Right forelimb (tissue), 1 donor: ENCODE measurements around the gene OLIG3.

ENCODE experiments used
- DNase-seq: peaks from one replicate; pipeline ENCODE4 v3.0.0-alpha.2; 2018

The OLIG3 gene

DNA sequence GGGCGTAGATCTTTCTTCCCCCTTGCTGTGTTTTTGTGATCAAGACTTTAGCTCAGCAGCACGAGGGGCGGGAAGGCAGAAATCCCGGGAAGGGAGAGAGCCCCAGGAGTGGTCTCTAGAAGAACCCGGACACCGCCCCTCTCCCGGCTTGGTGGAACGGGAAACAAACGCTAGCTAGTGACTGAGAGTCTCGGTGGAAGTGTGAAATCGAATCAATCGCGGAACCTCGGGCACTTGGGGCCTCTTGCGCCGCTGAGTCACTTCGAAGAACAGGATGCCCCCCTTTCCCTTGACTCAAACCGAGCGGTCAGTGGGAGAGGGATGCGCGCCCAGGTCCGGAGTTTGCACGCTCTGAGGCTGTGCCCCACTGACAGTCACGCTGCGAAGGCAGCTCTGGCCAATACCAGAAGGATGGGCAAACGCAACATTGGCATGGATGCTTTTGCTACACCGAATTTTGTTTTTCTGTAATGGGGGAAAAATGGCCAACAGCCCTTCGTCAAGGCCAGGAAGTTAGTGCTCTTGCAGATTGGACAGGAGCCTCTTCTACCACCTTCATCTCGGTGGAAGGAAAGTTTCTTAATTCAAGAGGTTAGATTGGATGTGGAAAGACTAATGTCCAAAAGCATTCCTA lies 1.6 kb upstream of the OLIG3 start:
- DNase-seq: peak; percentile 64

DNA sequence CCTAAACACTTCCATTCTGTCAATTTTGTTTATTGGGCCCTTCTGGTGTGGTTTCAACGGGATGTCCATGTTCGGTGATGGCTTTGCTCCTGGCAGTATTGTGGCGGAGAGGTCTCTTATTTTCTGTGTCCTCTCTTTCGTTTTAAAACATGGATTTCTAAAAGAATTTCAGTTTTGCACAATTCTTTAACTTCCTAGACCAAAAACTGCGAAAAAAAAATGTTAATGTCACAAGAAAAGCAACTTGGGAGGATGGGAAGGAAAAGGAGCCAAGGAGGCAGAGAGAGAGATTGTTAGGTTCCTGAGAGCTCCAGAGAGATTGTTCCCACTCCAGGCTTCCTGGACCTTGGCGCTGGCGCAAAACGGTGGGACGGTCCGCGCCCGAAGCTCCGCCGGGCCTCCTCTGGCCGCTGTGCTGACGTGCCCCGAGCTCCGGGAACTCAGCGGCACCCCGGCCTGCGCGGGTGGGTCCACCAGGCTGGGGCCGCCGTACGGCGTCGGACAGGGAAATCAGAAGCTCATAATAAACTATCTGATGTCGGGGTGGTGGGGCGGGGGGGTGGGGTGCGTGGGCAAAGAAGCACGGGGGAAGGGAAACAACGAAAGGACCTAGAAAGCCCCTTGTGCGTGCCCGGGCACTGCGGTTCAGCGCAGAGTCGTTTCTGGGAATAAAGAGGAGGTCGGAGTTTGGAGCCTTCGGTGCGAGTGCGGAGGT lies 951 bp upstream of the OLIG3 start:
- no peak for DNase-seq

DNA sequence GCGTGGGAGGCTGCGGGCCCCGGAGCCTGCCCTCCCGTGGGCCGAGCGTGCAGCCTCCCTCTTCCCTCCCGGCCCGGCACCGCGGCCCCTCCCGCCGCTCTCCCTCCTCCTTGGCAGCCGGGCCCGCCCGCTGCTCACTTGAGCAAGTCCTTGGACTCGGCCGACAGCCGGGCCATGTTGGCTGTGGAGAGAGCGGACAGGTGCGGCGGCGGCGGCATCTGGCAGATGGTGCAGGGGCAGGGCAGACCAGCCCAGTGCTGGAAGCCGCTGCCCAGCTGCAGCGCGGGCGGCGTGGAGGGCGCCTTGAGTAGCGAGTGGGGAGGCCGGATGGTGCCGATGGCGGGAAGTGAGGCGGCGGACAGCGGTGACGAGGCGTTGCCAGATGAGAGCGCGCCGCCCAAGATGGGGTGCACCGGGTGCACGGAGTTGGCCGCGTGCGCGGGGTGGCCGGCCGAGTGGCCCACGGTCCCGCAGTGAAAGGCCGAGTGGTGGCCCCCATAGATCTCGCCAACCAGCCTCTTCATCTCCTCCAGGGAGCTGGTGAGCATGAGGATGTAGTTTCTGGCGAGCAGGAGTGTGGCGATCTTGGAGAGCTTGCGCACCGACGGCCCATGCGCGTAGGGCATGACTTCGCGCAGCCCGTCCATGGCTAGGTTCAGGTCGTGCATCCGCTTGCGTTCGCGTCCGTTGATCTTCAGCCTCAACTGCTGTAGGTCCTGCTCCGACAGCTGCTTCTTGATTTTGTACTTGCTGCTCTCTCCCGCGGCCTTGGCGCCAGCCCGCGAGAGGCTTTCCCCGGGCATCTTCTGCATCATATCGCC lies 766 bp downstream of the OLIG3 start:
- DNase-seq: peak; percentile 56

DNA sequence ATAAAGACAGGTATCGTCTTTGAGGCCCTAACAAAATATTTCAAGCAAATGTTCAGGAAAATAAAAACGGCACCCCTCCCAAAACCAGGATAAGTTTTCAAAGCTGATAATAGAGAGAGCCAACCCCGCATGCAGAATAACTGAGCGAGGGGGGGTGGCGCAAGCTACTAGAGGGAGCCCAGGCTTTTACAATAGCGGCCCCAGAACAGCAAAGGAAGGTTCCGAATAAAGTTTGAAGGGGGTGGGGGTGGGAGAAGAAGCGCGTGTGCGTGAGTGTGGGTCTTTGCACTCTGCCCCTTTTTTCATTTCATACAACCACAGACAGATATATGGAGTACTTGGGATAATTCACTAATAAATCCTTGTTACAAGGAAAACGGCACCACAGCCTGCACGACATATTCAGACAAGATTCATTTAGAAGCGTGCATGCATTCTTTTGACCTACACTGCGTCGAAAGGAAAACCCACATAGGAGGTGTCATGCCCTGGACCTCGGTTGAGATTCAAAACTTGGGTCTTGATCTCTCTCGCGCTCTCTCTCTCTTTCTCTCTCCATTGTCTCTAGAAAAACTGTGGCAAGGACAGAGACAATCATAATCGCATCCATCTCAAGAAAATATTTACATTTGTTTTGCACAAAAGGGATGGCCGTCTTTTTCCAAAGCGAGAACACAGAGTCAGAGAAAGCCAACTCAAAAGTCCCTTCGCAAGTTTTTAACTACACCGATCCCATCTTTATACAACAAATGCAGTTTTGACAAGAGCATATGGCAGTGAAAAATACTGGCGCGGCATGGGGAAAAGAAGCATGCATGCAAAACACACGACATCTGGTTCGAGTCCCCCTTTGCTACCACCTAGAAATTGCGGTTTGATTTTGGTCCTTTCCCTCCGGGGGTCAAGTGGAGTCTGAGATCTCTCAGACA lies 1.6 kb downstream of the OLIG3 start:
- no peak for DNase-seq

DNA sequence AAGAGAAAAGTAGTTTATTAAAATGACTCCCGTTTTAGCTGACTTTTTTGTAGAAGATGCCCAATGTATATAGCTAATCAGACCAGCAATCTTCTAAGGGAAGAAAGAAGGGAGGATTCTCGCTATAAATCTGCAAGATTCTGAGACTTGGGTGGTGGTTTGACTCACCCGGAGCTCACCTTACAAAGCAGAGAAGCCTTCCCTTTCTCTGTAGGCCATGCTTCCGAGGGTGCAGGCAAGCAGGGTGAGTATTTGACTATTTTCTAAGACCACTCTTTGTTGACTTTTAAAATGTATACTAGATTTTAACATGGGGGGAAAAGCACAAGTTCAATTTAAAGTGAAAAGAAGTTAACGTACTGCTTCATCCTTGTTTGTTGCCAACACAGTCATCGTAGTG lies 2.7 kb downstream of the OLIG3 start:
- no peak for DNase-seq

DNA sequence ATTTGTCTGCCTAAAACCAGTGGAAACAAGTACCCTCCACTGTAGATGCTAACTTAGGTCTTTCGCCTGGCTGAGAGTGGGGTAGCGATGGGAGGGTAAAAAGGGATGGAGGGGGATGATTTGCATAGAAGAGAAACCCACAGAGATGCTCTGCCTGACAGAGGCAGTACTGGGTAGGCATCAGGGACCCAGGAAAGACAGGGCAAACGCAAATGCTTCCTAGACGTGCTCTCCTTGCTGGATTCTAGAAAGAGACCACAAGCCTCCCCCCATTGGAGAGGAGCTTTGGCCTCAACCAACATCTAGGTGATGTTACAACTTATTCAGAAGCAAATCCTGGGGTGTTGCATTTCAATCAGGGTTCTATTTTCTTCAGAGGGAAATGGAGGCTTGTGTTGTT lies 3.2 kb downstream of the OLIG3 start:
- no peak for DNase-seq

DNA sequence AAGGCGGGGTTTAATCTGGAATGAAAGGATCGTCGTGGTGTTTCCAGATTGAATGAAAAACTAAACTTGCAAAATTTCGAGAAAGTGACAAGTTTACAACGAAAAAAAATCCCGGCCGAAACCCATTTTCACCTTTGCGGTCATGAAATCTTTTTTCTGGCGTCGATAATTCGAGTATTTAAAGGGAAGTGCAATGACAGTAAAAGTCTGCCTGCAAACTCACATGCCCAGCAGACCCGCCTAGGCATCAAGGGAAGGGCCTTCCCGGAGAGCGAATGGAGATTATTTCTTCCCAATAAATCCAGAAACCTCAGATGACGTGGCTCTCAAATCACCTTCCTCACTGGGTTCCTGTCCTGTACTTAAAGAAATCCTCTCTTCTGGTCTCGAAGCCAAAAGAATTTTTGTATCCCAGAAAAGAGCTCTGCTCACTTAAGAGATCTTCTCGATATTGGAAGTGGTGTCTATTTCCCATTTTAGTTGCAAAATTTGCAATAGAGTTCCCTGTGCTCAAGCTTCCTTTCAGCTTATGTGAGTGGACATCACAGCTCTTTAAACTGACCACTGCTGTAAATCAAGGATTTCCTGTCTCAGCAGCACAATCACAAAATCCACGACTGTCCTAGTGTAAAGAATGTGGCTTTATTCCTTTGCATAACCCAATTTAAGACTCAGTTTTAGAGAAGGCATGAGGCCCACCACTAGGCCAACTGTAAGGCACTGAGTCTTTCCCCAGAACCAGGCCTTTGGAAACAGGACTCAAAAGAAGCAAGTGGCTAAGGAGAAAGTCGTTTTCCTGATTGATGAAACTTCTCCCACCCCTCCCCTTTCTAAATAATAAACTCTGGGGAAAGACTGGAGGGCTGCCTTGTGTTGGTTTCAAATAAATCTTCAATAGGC lies 3.9 kb downstream of the OLIG3 start:
- DNase-seq: no peak

DNA sequence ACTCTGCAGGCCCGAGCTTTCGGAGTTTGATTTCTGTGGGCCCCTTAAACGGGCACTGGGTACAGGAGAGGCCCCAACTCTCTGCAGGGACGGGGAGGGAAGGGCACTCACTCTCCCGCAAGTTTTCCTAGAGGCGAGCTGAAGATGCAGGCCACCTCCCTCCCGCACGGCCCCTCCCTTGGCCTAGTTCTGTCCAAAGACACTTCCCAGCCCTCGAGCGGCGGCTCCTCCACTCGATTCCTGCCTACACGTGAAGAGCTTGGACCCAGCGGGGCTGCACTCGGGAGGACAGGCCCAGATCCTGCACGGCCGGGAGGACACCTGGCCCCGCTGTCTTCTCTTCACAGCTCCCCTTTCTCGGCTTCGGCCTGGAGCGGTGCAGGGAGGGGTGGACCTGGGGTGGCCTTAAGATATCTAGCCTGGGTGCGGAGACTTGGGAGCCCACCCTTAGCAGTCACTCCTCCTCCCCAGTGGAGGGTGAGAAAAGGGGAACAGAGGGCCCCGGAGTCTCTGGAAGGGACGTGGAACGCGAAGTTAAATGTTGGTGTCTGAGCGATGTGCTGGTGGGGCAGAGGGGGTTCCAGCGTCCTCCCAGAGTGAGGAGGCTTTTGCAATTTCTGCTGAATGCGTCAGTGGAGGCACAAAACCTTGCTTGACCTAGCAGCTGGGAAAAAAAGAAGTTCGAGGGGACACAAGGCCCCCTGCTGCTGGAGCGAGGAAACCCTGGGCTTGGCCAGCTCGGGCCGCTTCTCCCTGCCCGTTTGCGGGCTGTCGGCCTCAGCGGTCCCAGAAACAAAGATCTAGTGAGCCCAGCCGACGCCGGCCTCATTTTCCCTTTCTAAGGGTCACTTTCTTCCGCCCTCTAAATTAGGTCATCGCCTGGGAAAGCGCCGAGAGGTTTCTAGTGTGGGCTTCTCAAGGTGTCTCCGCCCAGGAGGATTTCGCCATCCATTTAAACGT lies 4.9 kb downstream of the OLIG3 start:
- no peak for DNase-seq

DNA sequence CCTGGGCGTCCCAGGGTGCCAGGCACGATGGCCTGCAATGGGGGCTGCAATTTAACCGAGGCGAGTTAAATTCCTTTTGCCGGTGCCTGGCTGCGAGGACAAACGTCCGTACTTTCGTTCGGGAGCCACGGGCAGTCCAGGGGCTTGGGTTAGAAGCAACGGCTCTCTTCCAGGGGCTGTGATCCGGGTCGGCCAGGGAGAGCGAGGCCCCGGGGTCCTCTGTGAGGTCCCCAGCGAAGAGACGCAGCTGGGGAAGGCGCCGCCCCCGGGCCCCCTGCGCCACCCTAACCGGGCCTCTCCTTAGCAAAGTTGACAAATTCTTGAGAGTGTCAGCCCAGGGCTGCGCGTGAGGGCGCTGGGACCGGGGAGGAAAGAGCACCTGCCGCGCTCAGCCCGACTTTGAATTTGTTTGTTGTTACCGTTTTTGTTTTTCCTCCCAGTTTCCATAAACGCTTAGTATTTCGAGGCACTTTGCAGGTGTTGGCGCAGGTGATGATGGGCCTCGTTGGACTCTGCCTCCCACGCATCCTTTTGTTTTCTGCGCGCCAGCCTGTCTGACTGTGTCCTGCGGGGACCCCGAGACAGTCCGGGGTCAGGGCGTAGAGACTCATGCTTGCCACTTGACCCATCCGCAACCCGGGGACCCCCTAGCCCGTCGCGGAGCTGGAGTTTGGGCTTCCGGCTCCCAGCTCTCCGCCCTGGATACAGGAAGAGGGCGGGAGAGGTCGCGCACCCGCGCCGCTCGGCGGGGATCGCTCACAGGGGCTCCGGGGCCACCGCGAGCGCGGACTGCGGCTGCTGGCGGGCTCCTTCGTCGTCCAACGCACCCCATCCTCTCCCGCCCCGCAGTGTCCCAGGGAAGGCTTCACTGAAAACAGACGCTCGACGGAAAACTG lies 5.8 kb downstream of the OLIG3 start:
- no peak for DNase-seq

DNA sequence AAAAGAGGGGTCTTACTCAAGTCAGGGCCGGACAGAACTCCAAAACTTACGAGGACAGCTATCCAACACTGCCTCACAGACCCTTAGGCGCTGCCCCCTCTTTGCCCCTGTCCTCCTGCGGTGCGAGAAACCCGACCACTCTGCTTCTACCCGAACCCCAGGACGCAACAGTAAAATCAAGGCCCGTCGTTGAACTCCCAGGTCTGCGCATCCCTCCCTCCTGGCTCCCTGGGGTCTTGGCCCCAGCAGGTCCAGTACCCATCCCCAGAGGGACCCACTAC lies 6.4 kb downstream of the OLIG3 start:
- DNase-seq: no peak

DNA sequence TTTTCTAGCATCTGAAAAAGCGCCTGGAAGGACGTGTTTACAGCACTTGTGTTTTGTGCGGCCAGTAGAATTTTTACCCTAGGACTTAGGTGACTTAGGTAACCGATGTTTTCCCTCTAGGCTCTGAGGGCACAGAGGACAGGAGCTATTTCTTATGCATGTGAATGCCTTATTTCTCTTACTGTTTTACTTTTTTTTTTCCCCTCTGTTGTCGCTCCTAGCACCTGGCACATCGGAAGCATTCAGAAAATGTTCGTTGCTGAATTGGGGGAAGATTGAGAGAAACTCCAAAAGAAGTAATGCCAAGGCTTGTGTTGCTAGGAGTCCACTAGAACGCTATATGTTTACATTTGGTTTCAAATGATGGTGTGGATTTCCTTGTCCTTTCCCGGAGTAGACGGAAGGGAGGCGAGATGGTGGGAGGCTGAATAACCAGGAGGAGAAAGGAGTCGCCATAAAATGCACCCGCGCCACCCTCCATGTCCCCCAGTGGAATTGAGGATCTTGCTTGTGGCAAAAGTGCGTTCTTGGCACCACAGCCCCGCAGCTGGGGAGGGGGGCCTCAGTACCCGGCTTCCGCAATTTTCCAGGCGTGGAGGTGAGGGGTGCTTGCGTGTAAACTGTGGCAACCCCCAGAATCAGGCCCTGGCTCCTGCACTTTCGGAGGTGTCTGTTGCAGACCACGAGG lies 6.9 kb downstream of the OLIG3 start:
- DNase-seq: no peak

DNA sequence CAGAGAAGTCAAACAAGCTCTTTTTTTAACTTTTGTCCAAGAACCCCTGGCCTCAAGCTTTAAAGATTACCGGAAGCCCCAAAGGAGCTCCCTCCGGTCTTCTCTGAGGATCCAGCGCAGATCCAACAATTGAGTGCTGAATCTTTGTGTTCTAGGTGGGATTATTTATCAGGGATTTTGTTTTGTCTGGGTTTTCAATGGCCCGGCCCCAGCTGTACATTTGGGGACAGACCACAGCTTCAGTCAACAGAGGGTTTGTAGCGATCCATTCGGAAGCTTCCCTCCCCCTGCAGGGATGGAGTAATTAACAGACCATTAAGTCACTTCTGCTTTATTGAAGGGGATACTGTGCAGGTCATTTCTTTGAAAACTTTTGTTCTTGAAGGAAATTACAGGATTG lies 7.8 kb downstream of the OLIG3 start:
- no peak for DNase-seq

DNA sequence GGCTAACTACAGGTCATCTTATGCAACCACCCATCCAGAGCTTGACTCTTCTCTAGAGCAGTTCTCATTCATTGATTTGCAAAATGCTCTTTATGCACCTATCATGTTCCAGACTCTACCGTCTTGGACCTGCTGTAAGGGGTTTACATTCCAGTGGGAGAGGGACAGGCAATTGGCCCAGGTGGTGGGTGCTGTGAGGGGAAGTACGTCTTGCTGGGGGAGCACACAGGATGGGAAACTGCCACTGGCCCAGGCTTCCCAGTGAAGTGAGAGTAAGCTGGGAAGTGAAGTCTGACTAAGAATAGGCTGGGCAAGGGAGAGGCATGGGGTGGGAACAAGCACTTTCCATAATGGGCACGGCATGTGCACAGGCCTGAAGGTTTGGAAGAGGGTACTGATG lies 13.8 kb downstream of the OLIG3 start:
- DNase-seq: no peak

DNA sequence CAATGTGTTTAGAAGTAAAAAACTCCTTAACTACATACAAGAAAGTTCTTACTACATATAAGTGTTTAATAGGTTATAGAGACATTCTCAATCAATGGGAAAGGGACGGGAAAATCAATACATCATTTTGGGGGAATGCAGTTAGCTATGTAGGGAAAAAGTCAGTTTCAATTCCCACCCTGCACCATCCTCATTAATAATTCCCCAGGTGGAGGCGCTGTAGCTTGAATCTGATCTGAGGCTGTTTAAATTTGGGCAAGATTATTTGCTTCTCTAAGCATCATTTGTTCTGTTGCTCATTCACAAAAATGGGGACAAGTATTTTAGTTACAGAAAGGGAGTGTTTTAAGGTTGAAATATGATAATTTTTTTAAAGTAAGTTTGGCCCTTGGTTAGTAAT lies 19.1 kb downstream of the OLIG3 start:
- no peak for DNase-seq

DNA sequence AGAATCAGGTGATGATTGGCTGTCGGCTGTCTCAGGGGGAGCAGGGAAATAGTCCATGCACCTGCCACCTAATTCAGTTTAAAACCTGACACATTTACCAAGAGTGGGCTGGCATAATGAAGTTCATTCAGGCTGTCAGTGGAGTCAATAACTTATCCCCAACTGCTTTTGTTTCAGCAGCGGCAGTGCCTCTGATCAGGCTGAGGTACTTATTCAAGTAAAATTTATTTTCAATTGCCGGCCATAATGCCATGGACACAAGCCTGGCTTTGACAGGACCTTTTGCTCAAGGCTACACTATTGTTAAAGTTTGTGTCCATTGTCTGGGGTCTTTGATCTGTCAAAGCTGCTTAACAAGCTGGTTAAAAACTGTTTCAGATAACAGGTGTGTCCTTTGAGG lies 20.6 kb downstream of the OLIG3 start:
- no peak for DNase-seq

DNA sequence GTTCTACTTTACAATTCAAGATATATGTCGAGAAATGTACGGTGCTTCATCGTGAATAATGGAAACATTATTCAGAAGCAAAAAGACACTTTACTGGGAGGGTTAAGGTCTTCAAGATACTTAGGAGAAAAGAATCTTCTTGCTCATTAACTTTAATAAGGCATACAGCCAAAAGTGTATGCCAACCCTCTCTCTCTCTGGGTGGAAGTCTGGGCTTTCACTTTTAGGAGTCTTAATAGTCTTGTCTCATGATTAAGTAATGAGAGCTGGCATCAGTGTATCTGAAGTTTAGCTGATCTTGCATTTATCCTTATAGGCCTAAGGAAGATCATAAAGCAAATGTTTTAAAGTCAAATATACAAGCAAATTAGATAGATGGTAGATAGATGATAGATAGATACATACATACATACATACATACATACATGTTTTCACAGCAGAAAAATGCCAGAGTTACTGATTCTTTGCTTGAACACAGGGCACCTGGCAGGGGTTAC lies 21.5 kb downstream of the OLIG3 start:
- DNase-seq: no peak

DNA sequence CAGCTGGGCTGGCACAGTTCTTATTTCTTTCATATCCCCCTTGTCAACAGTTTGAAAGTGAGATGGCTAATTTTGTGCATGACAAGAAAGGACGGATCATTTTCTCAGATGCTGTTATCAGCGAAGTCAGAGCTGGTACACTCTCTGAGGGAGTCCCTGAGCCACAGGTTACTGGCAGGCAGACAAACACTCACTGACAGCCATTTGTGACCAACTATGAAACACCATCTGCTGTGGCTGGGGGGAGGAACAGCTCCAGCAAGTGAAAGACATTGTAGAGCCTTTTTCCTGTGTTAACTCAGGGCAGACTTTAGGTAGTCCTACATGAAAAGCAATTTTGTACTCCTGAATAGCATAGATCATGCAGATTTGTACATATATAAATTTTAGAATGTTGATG lies 22.2 kb downstream of the OLIG3 start:
- no peak for DNase-seq

DNA sequence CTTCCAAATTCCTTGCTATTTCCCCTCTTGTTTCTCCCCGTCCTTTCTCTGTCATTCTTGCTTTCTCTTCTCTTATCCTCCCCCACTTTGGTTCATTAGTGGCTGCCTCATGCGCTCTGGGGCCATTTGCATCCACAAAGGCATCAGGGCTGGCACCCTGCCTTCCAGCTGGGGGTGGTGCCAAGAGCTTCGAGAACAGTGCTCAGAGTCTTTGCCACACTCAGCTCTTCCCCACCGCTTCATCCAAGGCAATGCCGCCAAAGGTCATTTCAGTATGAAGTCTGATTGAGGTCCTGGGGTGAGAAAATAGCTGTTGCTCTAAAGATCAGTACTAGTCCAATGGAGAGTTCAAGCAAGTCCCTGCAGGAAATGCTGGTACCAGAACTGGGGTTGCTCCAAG lies 22.7 kb downstream of the OLIG3 start:
- DNase-seq: no peak

DNA sequence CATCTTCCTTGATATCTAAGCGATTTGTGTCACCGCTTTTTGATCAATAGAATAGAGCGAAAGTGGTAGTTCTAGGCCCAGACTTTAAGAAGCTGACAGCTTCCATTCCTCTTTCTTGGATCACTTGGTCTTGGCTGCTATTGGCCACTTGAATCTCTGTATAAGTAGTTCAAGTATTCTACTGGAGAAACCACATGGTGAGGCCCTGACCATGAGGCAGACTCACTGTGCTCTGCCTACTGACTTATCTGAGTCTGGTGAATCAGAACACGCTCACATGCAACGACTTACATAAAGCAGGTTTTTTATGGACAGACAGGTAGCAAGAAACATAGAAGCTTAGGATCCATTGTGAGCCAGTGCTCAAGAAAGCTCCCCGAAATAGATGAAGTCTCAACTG lies 27.0 kb downstream of the OLIG3 start:
- DNase-seq: no peak
